HG03432 (cell line): ENCODE results near the gene AGPAT4.

Experiments used
- ATAC-seq: cut with Tn5 transposase; IDR thresholded peaks from one replicate; pipeline ENCODE4 v1.9.1; 2021; ENCODE audit warnings: mild to moderate bottlenecking, moderate library complexity; ENCODE audit not compliant: unreplicated experiment

AGPAT4 gene

GRCh38 chr6:161284653-161285052, 10.8 kb upstream of the AGPAT4 start:
- ATAC-seq: no peak

DNA sequence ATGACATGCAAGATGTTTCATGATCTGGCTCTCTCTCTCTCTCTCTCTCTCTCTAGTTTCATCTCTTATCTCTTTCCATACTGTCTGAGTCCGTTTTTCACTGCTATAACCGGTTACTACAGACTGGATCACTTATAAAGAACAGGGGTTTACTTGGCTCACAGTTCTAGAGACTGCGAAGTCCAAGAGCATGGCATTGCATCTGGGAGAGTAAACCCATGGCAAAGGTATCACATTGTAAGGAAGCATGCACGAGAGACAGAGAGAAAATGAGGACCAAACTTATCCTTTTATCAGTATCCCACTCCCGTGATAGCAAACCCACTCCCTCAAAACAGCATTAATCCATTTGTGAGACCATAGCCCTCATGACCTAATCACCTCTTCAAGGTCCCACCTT, 7.2 kb upstream of the AGPAT4 start:
- no peak for ATAC-seq

DNA sequence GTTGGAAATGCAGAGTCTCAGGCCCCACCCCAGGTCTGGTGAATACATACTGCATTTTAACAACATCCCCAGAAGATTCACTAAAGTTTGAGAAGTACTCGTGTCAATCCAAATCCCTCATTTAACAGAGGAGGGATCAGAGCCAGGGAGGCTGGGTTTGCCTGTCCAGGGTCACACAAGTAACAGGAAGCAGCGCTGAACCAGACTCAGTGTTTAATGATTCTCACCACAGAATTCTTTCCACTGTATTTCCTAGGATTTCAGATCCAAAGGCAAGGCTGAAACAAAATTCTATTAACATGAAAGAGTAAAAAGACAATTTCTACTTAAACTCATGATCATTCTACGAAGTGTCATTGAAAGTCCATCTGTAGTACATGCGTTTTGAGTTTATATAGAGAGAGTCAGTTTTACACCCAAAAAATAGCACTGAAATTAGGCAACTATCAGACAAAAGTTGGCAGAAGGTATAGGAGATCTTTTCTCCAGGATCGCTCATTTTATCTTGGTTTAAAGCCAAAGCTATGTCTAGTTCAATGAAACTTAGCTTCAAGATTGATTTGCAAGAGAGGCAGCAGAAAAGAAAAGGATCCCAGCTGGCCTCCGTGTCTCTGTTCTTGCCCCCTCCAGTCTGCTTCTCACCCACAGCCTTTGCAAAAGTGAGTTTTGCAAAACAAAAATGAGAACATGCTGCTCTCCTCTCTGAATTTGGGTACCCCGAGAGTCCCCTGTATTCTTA, 6.0 kb upstream of the AGPAT4 start:
- ATAC-seq: no peak

DNA sequence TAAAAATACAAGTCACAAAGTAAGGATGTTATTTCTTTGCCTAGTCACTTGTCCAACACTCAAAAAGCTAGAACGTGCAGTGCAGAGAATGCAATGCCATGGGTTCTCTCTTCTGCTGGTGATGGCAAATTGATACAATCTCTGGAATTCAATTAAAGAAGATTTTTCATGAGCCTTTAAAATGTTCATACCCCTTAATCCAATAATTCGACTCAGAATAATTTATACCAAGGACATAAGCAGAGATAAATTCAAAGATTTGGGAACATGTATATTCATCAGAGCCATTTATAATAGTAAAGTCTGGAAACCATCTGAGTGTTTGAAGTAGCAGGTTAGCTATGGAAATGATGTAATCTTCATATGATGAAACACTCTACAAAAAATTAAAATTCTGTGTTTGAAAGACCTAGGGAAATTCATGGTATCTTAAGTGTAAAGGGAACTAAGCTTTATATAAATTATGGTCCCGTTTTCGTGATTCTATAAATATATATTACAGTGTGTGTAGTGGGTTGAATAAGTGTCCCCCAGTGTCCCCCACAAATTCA, 2.8 kb upstream of the AGPAT4 start:
- ATAC-seq: no peak

GRCh38 chr6:161274898-161275297, 1.0 kb upstream of the AGPAT4 start:
- ATAC-seq: no peak

DNA sequence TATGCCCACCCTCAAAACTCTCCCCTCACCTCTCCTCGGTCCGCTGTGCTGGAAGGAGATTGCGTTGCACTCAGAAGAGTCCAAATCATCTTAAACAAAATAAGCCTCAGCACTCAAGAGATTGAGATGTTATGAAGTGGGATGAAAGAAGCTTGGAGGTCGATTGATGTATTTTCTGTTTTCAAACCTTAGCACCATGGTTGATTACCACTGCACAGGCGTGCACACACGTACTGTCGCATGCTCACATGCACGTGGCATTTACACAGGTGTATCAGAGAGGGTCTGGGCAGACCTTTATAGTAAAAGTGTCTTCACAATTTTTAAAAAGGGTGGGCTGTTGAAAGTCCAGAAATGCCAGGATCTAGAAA, 612 bp upstream of the AGPAT4 start:
- ATAC-seq: no peak

GRCh38 chr6:161273274-161273751, 548 bp downstream of the AGPAT4 start:
- ATAC-seq: peak; percentile 4

GRCh38 chr6:161272635-161273273, 1.1 kb downstream of the AGPAT4 start:
- ATAC-seq: no peak

DNA sequence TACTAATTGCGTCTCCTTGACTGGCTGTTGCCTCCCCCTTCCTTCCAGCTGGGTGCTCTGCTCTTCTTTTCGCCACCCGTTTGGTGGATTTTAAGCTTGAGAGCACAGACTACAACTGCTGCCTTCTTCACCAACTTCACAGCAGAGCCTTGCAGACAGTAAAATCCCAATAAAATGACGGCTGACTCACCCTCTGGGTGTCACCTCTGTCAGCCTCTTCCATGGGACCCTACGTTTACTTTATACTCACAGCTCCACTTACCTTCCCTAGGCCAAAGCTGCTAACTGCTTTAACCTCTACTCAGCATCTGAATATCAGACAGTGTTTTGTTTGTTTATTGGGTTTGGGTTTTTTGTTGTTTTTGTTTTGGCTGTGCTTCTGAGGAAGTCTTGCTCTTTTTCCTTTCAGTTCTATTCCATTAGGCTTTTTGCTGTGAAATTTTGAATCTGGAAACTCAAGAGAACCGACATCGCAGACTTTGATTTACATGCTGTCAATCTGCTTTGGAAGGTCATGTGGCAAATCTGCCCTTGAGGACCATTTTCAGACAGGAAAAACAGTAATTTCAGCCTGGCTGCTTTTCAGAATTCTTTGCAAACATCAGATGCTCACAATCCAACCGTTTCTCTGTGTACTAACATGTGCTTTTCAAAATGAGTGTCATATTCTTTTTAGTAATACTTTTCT, 2.4 kb downstream of the AGPAT4 start:
- no peak for ATAC-seq

GRCh38 chr6:161270116-161270515, 3.7 kb downstream of the AGPAT4 start:
- no peak for ATAC-seq

DNA sequence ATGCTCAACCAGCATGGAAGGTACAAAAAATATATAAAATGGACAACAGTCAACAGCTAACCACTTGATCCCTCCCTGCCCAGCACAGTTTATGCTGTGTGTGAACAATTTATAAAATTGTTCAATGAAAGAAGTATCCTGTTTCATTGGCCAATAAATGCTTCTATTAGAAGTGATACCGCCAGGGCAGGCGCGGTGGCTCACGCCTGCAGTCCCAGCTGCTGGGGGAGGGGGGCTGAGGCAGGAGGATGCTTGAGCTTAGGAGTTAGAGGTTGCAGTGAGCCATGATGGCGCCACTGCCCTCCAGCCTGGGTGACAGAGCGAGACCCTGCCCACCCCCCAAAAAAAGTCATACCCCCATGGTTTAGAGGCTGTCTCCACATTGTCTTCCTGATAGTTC, 4.6 kb downstream of the AGPAT4 start:
- no peak for ATAC-seq

GRCh38 chr6:161268531-161269210, 5.2 kb downstream of the AGPAT4 start:
- ATAC-seq: no peak

GRCh38 chr6:161266513-161267230, 7.2 kb downstream of the AGPAT4 start:
- ATAC-seq: no peak

DNA sequence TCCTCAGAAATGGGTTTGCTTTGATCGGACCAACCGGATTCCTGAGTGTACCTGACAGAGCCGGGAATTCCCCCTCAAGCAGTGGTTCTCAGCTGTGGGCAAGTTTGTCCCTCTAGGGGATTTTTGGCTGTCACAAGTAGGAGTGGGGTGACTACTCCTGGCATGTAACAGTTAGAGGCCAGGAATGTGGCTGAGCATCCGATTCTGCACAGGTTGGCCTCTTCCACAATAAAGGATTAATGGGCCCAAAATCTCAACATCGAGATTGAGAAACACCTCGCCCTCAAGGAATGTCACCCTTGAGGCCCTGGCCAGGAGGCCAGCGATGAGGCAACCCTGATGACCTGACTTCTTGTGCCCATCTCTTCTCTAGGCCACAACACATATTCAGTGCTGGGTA, 7.9 kb downstream of the AGPAT4 start:
- peak; percentile 60 for ATAC-seq

DNA sequence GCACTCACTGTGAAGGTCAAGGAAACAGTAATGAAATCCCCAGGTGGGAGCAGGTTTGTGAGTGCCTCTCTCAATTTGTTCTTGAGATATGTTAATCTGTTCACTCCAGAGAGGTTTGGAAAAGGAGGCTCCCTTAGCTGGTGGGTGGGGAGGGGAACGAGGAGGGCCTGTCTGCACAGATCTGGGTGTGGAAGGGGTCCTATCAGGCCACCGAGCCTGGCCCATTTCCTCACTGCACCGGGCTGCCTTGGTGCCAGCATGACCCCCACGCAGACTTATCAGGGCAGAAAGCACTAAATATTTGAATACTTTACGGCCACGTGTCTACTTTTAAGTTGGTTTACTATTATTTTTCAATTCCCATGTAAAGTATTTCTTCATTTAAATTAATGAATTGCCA, 8.3 kb downstream of the AGPAT4 start:
- no peak for ATAC-seq

GRCh38 chr6:161264181-161264580, 9.7 kb downstream of the AGPAT4 start:
- no peak for ATAC-seq

DNA sequence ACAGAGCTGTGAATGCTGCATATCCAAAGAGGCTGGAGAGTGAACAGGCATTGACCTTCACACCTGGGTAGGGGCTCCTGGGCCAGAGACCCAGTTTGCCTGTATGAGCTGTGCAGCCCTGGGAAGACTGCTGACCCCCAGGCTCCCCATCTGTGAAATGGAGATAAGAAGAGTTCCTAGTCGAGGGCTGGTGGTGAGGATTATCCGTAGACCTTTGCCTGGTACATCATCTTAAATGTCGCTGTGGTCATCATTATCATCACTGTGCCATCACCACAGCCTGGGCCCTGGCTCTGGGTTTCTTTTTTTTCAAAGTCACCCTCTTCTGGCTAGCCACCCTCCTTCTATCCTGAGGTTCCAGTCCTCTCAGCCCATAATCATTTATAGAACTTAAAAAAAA, 12.0 kb downstream of the AGPAT4 start:
- ATAC-seq: no peak

DNA sequence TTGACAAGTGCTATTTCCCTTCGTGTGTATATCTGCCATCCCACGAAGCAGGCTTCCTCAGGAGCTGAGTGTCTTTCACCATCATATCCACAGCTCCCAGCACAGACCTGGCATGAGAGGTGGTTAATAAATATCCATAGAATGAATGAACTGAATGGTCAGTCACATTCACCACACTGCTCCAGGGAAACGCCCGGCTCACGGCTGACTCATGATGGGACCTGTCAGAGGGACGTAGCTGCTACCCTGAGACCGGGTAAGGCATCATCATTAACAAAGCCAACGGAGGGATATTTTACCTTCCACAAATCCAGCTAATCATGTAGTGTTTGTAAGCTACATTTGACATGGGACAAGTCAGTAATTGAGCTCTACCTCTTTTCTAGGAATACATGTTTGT, 12.5 kb downstream of the AGPAT4 start:
- ATAC-seq: no peak

GRCh38 chr6:161259302-161259701, 14.6 kb downstream of the AGPAT4 start:
- no peak for ATAC-seq

DNA sequence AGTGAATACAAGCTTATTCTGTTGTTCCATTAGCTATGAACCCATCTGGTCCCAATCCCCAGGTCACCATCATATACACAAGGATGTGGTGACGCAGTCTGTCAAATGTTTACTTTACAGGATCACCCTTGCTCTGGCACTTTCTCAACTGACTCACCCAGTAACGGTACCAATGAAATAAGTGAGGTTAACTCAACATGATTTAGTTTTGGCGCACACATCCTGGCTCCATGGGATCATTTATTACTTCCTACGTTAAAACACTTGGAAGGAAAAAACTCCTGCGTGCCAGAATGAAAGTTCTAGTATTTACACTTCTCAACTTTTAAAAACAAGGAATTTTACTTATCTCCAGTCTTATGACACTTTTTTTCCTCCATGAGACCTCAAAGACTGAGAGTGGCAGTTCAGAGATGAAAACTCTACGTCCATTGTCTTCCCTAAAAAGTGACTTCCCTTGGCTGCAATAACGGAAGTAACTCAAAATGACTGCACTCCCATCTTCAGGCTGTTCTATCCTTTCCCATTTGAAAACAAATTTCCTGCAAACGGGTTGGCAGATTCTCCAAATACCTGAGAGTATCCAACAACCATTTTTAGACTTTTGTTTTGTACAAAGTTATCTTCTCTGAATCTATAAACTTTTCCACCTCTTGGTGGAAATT, 15.9 kb downstream of the AGPAT4 start:
- no peak for ATAC-seq
